GM20431 (cell line): ENCODE data around the gene RNU1-3.
"Not testable (repeated sequence)": the region's sequence is repeated elsewhere in the genome, so short reads cannot be mapped to it uniquely, and the experiment has no call there.

Source experiments
- in situ Hi-C: fragments of 300-500 bp; cut with MseI, MboI; formaldehyde crosslinking; loops from one replicate; pipeline ENCODE4 v1.15.0; 2020; ENCODE audit warnings: low sequenced_read_pairs; ENCODE audit not compliant: unreplicated experiment

Gene RNU1-3

DNA sequence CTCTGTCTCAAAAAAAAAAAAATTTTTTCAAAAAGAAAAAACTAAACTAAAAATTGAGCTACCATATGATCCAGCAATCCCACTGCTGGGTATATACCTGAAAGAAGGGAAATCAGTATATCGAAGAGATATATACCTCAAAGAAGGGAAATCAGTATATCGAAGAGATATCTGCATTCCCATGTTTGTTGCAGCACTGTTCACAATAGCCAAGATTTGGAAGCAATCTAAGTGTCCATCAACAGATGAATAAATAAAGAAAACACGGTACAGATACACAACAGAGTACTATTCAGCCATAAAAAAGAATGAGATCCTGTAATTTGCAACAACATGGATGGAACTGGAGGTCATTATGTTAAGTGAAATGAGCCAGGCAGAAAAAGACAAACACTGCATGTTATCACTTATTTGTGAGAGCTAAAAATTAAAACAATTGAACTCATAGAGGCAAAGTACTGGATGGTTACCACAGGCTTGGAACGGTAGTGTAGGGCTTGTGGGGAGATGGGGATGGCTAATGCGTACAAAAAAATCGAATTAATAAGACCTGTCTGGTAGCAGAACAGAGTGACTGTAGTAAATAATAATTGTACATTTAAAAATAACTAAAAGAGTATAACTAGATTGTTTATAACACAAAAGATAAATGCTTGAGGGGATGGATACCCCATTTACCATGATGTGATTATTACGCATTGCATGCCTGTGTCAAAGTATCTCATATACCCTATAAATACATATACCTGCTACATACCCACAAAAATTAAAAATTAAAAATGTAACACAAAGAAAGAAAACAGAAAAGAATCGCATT is 25.4 kb downstream of the RNU1-3 start:
- in situ Hi-C loops, result not testable (repeated sequence)

DNA sequence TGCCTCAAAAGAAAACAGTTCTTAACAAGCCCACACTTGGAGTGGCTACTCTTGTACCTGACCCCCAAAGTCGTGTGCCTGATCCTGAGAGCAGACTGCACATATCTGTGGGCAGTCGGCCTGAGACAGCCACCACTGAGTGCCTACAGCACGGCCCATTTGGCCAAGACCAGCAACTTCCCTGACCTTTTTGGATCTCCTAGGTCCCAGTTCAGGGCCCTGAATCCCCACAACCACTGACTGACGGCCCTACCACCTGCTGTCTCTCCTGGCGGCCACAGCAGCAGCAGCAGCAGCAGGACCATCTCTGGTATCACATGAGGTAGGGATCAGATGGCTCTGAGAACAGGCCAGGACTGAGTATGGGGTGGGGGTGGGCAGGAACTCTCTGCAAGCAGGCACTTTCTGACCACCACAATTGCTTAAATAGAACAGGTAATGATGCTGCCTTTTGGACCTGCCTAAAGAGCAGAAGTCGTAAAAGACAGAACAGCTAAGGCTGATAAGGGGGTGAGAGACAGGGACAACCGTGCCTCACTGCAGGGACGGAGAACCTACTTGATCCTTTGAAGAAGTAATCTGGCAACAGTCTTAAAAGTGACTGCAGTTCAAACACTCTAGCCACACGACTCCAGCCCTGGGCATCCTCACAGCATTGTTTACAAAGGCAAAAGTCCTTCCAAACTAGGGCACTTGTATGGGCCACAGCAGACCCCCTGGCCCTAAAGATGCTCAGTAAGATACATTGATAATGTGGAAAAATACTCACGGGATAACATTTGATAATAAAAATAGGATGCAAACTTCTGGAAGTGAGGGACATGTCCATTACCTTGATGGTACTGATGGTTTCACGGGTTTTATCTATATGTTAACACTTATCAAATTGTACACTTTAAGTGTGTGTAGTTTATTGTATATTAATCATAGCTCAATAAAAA is 27.4 kb downstream of the RNU1-3 start:
- in situ Hi-C loops, result not testable (repeated sequence)

DNA sequence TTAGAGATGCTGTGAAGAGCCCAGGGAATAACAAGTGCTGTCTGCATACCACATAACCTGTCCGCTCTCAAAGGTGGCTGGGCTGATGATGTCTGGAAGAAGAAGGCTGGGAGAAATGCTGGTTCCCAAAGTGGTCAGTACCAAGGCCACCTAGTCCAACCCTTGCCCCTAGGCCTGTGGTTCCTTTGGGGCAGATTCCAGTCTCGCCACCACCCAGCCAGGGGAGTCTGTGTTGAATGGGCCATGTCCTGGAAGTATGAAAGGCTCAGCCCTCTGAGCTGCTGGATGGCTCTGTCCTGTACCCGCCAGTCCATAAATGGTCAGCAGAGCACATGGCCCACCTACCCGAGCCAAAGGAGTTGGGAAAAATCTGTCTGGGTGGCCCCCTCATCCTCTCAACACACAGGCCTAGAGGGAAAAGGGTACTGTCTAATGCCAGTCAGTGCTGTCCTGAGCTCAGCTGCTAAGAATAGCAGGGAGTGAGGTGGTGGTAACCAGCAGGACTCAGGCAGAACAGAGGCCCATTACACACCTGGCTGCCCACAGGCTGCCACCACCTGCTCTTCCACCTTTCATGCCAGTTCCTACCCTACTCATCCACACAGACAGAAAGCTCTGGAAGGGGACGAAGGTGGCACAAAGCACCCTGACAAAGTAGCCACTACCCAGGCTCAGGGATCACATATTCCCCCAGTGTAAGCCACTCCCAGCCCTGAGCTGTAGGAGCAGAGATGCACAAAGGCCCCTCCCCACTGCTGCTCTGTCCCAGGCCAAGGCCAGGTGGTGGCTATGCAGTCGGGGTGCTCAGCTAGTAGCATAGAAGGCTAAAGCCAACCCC is 28.6 kb downstream of the RNU1-3 start:
- in situ Hi-C loops, result not testable (repeated sequence)

- in situ Hi-C loops, result not testable (repeated sequence)
These were observed 30.1 kb downstream of the RNU1-3 start for GRCh38 chr1:16636551-16637195.

DNA sequence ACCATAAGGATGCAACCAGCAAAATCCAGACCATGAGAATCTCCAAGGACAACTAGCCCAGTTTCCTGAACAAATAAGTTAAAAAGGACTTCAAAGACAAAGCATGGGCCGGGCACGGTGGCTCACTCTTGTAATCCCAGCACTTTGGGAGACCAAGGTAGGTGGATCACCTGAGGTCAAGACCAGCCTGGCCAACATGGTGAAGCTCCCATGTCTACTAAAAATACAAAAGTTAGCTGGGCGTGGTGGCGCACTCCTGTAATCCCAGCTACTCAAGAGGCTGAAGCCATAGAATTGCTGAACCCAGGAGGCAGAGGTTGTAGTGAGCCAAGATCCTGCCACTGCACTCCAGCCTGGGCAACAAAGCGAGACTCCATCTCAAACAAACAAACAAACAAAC is 30.8 kb downstream of the RNU1-3 start:
- in situ Hi-C loops, result not testable (repeated sequence)

DNA sequence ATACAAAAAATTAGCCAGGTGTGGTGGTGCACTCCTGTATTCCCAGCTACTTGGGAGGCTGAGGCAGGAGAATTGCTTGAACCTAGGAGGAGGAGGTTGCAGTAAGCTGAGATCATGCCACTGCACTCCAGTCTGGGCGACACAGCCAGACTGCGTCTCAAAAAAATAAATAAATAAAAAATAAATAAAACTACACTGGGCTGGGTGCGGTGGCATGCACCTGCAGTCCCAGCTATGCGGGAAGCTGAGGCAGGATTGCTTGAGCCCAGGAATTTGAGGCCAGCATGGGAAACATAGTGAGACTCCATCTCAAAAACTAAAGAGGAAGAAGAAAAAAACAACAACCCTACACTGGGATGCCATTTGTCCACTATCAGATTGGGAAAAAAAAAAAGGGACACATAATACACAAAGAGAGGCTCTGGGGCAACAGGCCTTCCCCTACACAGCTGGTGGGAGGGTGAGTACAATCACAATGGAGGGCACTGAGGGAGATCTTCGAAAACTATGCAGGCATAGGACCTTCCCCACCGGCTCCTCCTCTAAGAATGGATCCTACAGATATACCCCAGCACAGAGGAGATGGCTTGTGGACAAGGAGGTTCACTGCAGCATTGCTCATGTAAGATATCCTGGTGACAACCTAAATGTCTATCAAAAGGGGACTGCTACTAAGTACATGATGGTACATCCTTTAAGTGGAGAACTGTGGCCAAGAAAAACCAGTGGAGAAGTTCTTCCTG is 33.0 kb downstream of the RNU1-3 start:
- in situ Hi-C loops, result not testable (repeated sequence)

DNA sequence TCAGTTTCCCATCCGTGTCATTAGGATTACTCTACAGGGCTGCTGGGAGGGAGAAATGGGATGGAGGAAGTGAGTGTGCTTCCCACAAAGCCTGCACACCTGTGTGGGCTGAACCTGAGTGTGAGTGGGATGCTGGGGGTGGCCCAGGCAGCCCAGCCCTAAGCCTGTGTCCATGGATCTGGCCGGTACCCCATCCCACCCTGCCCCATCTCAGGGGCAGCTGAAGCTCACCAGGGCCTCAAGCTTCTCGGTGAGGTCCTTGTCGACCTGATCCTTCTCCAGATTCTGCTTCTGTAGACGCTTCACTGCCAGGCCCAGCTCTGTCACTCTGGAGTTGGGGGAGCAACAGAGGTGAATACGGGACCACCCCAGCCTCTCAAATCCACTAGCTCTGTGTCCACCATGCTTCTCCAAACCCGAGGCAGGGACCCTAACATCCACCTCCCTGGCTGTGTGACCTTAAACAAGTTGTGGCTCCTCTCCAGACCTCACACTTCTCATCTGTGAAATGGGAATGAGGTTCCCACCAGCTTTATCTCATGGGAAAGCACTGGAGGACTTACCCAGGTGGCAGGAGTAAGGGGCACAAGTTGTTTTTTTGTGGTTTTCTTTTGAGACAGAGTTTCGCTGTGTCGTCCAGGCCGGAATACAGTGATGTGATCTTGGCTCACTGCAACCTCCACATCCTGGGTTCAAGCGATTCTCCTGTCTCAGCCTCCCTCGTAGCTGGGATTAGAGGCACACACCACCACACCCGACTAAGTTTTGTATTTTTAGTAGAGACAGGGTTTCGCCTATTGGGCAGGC is 34.5 kb downstream of the RNU1-3 start:
- in situ Hi-C loops, result not testable (repeated sequence)

DNA sequence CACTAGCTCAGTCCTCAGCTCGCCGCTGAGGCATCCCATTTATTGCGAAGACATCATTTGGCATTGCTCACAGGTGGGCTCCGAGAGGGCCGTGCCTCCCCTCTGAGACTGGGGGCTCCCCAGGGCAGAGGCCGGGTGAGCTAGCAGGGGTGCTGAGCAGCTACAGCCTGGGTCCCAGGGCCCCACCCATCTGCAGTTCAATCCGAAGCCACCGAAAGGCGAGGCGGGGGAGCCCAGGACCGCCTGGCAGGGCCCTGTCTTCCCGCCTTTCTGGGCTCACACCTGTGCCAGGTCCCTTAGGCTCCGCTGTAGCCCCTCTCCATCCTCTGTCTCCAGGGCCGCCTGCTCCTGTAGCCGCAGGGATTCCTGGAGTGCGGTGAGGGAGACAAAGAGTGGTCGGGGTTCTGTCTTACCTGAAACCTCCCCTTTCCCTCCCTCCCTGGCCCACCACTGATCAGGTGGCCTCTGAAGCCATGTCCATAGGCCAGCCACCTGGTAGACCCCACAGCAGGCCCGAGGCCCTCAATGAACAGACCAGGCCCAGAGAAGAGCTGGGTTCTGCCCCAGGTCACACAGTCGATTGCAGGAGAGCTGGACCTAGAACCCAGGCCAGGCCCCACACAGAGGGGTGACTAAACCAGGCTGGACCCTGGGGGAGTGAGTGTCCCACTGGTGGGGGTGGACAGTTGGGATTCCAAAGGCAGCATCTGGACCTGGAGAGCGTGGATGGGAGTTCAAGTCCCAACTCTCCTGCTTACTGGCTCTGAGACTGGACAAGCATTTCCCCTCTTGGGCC is 35.3 kb downstream of the RNU1-3 start:
- in situ Hi-C loops, result no loop called here

DNA sequence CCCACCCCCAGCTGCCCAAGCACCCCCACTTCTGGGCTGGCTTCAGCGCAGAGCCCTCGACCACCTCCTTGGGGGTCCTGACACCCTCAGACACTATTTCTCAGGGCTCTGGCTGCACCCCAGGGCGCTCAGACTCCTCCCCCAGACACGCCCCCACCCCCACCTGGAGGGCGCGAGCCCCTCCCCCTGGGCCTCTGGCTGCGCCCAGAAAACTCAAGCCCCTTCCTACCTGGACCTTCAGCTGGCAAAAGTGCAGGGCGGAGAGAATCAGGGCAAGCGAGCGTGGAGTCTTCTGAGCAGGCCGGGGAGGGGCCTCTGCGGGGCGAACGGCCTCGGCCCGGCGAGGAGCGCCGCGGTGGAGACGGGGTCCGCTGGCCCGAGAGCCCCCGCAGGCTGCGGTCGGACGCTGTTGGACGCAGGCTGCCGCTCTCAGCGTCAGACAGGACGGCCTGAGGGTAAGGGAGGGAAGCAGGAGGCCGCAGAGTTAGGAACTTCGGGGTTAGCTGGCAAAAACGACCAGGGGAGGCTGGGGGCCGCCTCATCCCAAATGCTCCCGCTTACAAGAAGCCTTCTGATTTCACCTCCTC is 36.0 kb downstream of the RNU1-3 start:
- in situ Hi-C loops, result no loop called here

- in situ Hi-C loops, result not testable (repeated sequence)
These were observed 36.7 kb downstream of the RNU1-3 start for GRCh38 chr1:16629916-16630530.

DNA sequence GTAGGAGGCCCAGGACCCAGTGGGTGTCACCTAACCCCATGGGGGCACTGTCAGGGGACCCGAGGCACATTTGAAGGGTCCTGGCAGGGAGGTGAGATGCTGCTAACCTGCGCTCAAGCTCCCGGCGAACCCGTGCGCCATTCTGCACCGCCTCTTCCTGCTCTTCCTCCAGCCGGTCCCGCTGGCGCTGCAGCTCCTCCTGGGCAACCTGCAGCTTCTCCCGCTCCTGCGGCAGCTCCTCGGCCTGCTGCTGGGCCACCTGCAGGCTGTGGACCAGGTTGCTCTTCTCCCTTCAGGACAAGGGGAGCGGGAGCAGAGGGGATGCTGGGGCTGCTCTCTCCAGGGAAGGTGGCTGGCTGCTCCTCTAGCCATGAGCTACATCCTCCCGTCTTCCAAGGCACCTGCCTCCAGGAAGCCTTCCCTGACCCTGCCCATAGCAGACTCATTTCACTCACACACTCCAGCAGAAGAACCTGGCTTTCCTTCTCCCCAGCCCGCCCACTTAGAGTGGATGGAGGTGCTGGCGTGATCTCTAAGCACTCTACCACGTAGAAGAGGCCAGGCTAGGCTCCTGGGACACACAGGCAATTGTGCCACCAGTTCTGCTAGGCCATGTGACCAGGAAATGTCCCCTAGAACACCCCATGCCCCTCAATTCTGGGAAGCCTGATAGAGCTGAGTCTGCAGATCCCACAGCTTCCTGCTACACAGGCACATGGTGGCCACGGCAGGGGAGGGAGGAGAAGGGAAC is 38.2 kb downstream of the RNU1-3 start:
- in situ Hi-C loops, result no loop called here

DNA sequence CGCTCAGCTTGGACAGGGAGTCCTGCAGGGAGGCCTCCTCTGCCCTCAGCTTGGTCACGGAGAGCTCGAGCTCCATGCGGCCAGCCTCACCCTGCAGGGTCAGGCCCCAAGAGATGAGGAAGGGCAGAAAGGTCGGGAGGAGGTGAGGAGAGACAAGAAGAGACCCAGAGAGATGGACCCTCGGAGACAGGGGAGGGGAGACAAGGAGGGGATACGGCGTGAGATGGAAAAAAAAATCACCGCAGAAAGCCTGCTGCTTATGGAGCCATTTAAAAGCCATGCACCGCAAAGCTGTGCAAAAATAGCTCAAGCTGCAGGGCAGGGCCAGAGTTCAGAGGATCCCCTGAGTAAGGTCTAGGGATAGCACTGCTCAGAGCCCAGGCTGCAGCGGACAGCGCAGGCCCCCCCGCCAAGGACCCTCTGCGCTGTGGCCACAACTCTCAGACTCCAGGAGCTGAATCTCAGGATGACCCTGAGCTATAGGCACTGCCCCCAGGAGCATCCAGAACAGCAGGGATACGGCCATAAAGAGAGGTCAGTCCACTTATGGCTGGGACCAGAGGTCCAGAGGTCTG is 40.3 kb downstream of the RNU1-3 start:
- in situ Hi-C loops, result not testable (repeated sequence)

GRCh38 chr1:16625497-16626408 is 41.0 kb downstream of the RNU1-3 start:
- in situ Hi-C loops, result no loop called here
